Left renal pelvis (tissue), 4 donors: Measurements from ENCODE around the gene DEPDC1B. TPM values are rescaled to one million over a fixed set of nuclear protein-coding genes. Genes with fewer than 3 reads are reported as not detected.
"Not testable (repeated sequence)": the region's sequence is repeated elsewhere in the genome, so short reads cannot be mapped to it uniquely, and the experiment has no call there.

ENCODE experiments used
- DNase-seq, 4 donors: peaks; one replicate each; pipeline ENCODE4 v3.0.0-alpha.2; 2013; ENCODE audit warnings: low read depth in 4 of 4, low spot score in 3 of 4
- polyA plus RNA-seq, 4 donors: library from polyadenylated mRNA; unstranded; fragments of 120-200 nt; gene quantifications; one replicate each; pipeline ENCODE4 v1.2.1, GENCODE V29; 2013; ENCODE audit not compliant: insufficient read length in 4 of 4

The DEPDC1B gene
- polyA plus RNA-seq, 4 donors, result 9.3 to 29.6 (median 28.4) TPM

DNA sequence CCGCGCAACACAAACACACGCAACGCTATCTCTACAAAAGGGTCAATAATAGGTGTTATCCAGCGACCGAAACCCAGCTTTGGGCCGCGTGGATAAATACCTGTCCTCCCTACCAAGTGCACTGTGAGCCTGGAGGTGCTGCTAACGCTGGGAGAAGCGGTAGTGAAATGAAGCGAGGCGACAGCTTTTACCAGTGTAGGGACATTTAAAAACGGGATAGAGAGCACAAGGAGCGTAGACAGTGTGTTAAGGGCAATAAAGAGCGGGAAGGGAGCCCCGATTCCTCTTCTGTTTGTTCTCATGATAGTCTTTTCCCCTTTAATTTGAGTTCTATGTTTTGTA is 421 bp upstream of the DEPDC1B start:
- DNase-seq, result no peak

DNA sequence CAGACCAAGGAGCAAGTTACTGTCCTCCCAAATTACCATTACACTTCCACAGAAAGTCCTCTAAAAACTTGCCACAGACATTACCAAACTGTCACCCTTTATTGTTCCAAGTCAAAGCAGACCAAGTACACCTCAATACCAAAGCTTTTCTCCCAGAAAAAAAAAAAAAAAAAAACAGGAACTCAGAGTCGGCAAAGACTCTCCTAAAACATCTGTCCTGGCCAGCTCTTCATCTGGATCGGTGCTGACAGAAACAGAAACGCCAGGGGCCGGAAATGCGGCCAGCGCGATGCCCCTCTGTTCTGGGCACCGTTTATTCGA is 718 bp downstream of the DEPDC1B start:
- DNase-seq, result no peak

- no peak for DNase-seq
Measured at GRCh38 chr5:60698336-60698735, 1.6 kb downstream of the DEPDC1B start.

DNA sequence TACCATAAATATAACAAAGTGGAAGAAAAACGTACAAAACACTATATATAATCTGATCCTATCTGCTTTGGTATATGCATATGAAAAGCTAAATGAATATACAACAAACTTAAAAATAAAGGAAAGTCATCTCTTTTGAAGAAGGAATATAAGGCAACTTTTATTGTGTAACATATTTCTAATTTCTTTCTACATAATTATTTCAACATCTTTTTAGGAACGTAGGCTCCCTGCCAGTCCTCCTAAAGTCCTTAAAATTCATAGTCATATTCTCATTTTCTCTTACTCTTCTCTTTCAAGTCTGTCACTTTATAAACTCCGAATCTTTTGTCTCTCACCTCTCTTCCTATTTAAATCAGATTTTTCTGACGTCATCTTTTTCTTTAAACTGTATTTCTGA is 9.6 kb downstream of the DEPDC1B start:
- no peak for DNase-seq

- no peak for DNase-seq
Measured at GRCh38 chr5:60688980-60689379, 11.0 kb downstream of the DEPDC1B start.

- DNase-seq, result no peak
Measured at GRCh38 chr5:60687927-60688720, 11.8 kb downstream of the DEPDC1B start.

- DNase-seq, result no peak
Measured at GRCh38 chr5:60686157-60686556, 13.8 kb downstream of the DEPDC1B start.

- DNase-seq, result no peak
Measured at GRCh38 chr5:60685700-60686099, 14.3 kb downstream of the DEPDC1B start.

DNA sequence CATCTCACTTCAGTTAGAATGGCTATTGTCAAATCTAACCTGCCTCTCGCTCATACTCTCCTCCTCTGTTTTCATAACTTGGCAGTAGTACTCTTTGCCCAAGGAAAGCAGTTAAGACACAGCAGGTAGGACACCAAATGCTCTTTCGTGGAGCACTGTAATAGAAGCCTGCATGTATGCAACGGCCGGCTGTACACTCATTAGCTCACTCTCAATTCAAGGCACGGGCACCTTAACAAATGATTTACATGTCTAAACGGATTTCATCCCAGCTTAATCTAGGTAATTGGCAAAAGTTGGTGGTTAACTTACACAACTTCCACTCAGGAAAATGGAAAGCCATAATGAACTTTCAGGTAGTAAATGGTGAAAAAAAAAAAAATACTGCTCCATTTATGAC is 14.9 kb downstream of the DEPDC1B start:
- DNase-seq, result no peak

DNA sequence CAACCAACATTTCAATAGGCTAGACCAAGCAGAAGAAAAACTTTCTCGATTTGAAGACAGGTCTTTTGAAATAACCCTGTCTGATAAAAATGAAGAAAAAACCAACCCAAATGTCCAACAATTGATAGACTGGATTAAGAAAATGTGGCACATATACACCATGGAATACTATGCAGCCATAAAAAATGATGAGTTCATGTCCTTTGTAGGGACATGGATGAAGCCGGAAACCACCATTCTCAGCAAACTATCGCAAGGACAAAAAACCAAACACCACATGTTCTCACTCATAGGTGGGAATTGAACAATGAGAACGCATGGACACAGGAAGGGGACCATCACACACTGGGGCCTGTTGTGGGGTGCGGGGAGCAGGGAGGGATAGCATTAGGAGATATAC is 18.0 kb downstream of the DEPDC1B start:
- DNase-seq, result not testable (repeated sequence)

- DNase-seq, result no peak
Measured at GRCh38 chr5:60679816-60680215, 20.1 kb downstream of the DEPDC1B start.

DNA sequence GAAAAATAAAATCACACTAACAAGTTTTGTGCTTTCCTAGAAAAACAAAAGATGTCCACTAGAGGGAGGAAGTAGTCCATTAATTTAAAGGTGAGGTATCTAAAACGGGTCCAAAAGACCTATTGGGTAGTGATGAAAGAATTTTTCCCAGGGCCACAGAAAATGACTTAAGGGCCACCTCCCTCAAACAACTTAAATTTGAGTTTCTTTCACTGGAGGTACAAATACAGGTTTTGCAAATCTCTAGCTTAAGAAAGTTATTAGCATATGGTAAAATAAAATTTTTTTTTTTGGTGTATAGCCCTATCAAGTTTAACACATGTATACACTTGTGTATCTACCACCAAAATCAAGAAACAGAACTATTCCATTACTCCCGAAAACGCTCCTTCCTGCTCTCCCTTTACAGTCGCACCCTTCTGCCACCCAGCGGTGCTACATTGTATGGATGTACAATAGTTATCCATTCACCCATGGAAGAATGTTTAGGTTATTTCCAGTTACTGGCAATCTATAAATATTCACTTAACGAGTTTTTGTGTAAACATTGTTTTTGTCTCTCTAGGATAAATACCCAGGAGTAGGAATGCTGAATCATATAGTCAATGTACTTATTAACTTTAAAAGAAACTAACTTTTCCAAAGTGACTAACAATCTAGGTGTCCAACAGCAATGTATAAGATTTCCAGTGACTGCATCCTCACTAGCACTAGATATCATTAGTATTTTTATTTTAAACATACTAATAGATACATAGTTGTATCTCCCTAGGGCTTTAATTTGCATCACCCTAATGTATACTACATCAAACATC is 21.9 kb downstream of the DEPDC1B start:
- no peak for DNase-seq

DNA sequence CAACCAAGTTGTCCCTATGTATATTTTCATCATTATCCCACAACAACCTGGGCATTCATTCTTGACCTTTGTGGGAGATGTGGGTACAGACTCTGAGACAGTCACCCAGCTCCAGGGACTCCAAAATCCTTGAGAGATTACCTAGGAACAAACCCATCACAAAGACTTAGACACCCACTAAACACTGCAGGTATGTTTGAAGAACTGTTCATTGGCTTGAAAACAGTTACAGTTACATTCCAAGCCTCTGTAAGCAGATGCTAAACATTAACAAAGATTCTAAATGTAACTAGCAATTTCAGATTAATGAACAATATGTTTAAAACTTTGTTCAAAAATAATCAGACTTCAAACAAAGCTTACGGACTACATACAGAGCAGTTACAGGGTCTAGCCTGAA is 24.7 kb downstream of the DEPDC1B start:
- no peak for DNase-seq

DNA sequence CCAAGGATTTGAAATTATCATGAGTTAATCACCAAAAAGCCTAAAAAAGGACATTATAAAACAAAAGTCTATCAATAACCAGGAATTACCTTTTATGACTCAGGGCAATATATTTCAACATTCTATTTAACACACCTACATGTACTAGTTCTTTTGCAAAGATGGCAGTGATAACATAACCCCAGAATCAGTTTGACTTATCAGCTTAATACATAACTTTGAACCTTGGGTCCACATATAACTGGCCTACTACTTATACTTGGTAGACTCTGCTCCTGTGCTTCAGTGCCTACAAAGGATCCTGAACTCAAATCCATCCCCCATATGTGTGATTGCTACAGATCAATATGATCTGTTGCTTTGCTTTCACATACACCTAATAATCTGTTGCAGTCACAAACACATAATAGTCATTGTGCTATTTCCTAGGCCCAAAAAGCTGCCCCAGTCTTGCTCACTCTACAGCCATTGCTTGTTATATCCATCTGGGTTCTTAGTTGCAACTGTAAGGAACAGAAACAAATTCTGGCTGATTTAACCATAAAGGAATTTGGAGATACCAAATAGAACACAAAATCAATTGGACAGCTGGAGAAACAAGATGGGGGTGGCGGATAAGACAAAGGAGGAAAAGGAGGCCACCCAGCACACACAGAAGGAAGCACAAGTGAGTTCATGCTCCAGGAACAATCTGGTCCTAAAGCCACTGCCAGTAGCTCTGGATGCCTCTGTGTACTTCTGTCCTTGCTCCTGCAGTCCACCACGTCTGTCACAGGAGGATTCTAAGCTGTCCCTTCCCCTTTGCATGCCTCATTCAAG is 25.5 kb downstream of the DEPDC1B start:
- DNase-seq, result no peak

DNA sequence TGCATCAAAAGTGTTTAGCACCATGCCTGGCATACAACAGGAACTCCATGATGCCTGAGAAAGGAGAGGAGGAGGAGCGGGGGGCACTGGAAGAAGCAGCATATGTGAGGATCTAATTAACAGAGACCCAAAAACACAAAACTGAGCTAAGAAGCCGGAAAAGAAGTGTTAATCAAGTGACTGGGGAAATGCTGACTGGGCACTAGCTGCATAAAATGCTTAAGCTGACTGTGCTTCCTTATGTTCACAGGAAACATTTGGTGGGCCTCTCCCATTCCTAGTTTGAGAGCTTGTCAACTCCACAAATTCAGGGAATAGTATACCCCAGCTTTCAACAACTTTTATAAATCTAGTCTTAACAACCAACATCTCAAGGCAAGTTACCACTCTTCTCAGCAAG is 26.6 kb downstream of the DEPDC1B start:
- no peak for DNase-seq

DNA sequence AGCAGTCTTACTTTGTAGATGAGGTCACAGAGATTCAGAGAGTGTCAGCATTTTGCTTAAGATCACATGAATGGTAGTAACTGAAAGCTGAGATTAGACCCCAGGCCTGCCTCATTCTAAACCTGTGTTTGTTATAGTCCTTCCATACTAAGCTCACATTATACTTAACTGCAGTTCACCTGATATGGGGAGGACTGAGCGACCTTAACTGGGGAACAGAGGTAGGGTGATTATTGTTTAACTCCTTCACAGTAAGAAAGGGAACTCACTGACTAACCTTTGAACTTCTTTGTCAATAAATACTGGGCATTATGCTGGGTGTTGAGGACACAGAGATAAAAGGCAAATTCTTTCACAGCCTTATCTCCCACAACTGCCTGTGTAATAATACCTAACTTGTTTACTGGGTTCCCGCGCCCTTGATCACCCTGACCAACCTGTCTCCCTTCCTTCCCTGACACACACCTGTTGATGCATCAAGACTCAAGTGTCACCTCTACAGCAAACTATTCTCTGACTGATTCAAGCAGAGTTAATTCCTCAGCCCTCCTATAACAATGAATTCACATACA is 27.2 kb downstream of the DEPDC1B start:
- no peak for DNase-seq

DNA sequence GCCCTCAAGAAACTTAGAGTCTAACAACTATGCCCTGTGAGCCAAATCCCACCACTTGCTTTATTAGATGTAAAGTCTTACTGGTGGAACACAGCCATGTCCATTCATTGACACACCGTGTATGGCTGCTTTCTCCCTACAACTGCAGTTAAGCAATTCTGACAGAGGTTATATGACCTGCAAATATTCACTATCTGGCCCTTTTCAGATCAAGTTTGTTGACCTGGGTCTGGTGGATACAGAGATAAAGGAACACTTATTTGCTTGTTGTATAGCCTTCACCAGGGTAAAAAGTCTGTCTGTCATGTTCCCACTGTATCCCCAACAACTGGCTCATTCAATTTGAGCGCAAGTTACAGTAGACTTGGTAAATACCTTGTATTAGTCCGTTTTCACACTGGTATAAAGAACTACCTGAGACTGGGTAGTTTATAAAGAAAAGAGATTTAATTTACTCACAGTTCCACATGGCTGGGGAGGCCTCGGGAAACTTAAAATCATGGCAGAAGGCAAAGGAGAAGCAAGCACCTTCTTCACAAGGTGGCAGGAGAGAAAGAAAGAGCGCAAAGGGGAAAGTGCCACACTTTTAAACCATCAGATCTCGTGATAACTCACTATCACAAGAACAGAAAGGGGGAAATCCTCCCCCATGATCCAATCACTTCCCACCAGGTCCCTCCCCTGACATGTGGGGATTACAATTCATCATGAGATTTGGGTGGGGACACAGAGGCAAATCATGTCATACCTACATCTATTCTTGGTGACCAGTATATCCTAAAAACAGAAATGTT is 27.9 kb downstream of the DEPDC1B start:
- no peak for DNase-seq

GRCh38 chr5:60670749-60671148 is 29.2 kb downstream of the DEPDC1B start:
- DNase-seq, result no peak

GRCh38 chr5:60668686-60669304 is 31.2 kb downstream of the DEPDC1B start:
- no peak for DNase-seq
